22Rv1 (cell line): ENCODE measurements around the gene ZNF20.
"Not testable (repeated sequence)": the region's sequence is repeated elsewhere in the genome, so short reads cannot be mapped to it uniquely, and the experiment has no call there.

Source experiments
- H3K27ac ChIP-seq: fragments of 450-650 bp; 2 replicates; pipeline ENCODE4 v1.5.1; 2017
- ZFX ChIP-seq: fragments of 450-650 bp; IDR thresholded peaks from 2 replicates; pipeline ENCODE4 v1.6.1; 2017; ENCODE audit warnings: antibody characterized with exemption, borderline replicate concordance
- TF ChIP-seq, protein P1 (sequence below): fragments of 450-650 bp; IDR thresholded peaks from 2 replicates; pipeline ENCODE4 v1.5.1; 2017; ENCODE audit warnings: mild to moderate bottlenecking

Gene ZNF20

DNA sequence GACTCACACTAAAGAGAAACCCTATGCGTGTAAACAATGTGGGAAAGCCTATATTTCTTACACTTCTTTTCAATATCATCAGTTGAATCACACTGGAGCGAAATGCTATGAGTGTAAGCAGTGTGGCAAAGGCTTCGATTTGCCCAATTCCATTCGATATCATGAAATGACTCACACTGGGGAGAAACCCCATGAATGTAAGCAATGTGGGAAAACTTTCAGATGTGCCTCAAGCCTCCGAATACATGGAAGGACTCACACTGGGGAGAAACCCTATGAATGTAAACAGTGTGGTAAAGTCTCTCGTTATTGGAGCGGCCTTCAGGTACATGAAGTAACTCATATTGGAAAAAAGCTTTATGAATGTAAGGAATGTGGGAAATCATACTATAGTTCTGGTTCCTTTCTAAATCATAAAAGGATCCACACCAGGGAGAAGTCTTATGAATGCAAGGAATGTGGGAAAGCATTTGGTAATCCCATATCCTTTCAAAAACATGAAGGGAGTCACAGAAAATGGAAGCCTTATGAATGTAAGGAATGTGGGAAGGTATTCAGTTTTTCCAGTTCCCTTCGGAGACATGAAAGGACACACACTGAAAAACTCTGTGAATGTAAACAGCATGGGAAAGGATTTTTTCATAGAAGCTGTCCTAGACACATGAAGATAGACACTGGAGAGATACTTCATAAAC lies 28.1 kb downstream of the ZNF20 start:
- no peak for TF ChIP-seq ZFX
- TF ChIP-seq, protein P1, sequence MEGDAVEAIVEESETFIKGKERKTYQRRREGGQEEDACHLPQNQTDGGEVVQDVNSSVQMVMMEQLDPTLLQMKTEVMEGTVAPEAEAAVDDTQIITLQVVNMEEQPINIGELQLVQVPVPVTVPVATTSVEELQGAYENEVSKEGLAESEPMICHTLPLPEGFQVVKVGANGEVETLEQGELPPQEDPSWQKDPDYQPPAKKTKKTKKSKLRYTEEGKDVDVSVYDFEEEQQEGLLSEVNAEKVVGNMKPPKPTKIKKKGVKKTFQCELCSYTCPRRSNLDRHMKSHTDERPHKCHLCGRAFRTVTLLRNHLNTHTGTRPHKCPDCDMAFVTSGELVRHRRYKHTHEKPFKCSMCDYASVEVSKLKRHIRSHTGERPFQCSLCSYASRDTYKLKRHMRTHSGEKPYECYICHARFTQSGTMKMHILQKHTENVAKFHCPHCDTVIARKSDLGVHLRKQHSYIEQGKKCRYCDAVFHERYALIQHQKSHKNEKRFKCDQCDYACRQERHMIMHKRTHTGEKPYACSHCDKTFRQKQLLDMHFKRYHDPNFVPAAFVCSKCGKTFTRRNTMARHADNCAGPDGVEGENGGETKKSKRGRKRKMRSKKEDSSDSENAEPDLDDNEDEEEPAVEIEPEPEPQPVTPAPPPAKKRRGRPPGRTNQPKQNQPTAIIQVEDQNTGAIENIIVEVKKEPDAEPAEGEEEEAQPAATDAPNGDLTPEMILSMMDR: no peak
- no peak overlapping the region for H3K27ac ChIP-seq

DNA sequence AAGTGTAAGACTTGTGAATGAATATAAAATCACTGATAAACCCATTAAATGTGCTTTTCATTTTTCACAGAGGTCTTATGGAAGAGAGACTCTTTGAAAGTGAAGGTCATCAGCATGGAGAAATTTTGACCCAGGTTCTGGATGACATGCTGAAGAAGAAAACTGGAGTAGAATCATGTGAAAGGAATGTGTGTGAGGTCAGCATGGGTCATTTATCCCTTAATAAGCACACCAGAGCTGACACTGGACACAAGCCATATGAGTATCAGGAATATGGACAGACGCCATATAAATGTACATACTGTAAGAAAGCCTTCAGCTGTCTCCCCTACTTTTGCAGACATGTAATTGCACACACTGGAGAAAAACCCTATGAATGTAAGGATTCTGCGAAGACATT lies 29.0 kb downstream of the ZNF20 start:
- H3K27ac ChIP-seq: no peak overlapping the region
- no peak for TF ChIP-seq ZFX
- TF ChIP-seq, protein P1: no peak

DNA sequence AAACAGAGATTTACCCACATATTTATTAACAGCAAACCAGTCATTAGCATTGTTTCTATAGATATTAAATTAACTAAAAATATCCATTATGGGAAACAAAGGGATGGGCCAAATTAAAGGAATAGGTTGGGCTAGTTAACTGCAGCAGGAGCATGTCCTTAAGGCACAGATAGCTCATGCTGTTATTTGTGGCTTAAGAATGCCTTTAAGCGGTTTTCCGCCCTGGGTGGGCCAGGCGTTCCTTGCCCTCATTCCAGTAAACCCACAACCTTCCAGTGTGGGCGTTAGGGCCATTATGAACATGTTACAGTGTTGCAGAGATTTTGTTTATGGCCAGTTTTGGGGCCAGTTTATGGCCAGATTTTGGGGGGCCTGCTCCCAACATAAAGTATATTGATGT lies 36.2 kb downstream of the ZNF20 start:
- not testable (repeated sequence) for H3K27ac ChIP-seq

DNA sequence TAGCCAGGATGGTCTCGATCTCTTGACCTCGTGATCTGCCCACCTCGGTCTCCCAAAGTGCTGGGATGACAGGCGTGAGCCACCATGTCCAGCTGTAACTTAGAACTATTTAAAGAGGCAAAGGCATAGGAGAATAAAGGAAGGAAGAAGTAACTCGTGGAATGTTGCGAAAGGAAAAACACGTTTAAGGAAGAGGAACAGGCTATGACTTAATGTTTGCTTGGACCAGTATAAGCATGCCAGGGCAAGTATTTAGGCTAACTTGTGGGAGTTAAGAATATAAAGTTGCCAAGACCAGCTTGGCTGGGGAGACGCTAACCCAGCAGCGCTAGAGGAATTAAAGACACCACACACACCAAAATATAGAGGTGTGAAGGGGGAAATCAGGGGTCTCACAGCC lies 42.1 kb downstream of the ZNF20 start:
- TF ChIP-seq, protein P1: no peak
- TF ChIP-seq ZFX: no peak
- no peak overlapping the region for H3K27ac ChIP-seq

DNA sequence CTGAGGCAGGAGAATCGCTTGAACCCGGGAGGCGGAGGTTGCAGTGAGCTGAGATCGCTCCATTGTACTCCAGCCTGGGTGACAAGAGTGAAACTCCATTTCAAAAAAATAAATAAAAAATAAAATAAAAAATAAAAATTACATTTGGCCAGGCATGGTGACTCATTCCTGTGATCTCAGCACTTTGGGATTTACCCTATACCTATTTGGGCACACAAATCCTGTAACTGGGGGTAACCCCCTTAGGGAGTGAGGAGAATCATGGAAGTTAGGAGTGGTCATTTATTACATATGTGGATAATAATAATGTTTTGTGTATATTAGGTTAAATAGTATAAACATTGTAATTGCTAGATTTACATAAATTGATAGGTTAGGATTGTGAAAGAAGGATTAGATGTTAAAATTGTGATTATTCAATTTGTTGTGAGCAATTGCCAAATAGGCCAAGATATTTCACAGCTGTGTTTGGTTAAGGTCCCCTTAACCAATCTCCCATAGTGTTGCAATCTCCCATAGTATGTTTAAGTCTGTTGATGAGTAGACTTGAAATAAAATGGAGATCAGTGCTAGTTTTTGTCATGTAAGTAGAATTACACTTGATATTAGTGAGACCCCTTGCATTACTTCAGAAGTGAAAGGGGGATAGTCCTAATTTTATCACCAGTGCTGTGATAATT lies 44.9 kb downstream of the ZNF20 start:
- no peak for TF ChIP-seq ZFX
- TF ChIP-seq, protein P1: no peak
- H3K27ac ChIP-seq: no peak overlapping the region

DNA sequence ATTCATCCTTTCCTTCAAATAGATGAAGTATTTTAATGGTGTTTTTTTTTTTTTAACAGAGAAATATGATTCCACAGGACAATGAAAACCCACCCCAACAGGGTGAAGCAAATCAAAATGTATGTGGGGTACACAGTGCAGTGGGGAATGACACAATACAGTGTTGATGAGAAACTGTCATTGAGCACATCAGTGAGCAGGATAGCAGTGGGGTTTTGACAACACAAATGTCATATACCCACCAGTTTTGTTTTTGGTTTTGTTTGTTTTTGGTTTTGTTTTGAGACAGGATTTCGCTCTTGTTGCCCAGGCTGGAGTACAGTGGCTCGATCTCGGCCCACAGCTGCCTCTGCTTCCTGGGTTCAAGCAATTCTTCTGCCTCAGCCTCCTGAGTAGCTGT lies 46.4 kb downstream of the ZNF20 start:
- TF ChIP-seq, protein P1: no peak
- no peak for TF ChIP-seq ZFX
- H3K27ac ChIP-seq: no peak overlapping the region

DNA sequence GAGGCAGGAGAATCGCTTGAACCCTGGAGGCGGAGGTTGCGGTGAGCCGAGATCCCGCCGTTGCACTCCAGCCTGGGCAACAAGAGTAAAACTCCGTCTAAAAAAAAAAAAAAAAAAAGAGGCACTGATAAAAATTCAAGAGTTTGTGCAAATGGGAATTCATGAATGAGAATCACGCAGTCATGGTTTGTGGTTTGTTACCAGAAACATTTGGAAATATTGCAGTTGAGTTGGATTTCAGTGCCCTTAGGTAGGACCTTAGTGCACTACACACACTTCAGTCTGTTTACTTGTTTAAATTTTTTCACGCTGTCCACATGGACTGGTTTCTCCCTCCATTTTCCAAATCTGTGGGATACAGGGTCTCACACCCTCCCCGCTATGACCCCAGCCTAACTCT lies 47.2 kb downstream of the ZNF20 start:
- no peak overlapping the region for H3K27ac ChIP-seq
- TF ChIP-seq, protein P1: no peak
- no peak for TF ChIP-seq ZFX
